Stimulated activated CD8-positive, alpha-beta memory T cell treated with anti-CD3 and anti-CD28 coated beads, Interleukin-15, amount 100 ng/mL, for 1 hour (primary cell): ENCODE results near the gene PRKAA2.

Experiments used
- DNase-seq: peaks from one replicate; pipeline ENCODE4 v3.0.0-alpha.2; 2020; ENCODE audit warnings: low read depth

PRKAA2 gene

DNA sequence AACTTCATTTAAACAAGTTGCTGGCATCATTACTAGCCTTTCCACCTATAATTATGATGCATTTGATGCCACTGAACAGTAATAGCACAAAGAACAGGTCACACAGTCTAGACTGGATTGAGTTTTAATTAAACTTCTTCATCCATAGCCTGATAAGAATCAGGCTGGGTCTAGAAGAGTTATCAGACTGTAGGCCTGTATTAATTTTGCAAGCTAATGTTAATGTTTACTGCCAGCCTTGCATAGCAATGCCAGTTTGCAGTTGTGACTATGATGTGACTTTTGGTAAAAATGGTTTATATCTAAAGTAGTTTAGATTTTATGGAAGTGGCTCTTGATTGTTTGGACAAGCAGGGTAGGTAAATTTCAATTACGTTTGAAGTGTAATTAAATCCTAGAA lies 68.0 kb downstream of the PRKAA2 start:
- no peak for DNase-seq

DNA sequence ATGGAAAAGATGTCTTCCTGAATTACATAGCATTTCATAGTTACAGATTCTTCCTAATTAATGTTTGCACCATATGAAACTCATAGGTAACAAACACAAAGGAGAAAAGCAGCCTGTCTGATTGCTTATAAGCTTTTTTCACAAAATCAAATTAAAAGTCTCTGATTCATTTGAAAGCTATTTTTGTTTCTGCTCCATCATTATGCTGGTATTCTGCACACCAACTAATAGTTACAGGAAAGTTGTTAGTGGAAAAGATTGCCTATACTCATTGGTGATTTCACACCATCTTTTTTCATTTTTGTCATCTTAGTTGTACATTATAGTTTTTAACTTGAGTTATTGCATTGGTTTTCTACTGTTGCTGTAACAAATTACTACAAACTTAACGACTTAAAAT lies 70.0 kb downstream of the PRKAA2 start:
- DNase-seq = no peak

DNA sequence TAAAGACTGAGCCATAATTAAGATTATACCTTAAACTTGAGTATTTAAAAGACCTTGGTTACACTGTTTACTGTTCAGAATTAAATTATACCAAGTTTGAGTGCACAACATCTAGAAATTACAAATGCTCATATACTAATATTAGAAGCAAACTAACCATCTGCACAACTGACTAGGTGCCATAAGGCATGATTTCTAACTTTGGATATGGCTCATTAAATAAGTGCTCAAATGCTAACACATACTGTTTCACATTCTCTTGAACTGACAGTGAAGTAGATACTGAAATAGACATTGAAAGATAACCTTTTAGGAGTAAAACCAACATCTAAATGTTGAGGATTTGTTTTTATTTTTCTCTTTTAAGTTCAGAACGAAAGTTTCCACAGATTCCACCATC lies 74.1 kb downstream of the PRKAA2 start:
- no peak for DNase-seq

DNA sequence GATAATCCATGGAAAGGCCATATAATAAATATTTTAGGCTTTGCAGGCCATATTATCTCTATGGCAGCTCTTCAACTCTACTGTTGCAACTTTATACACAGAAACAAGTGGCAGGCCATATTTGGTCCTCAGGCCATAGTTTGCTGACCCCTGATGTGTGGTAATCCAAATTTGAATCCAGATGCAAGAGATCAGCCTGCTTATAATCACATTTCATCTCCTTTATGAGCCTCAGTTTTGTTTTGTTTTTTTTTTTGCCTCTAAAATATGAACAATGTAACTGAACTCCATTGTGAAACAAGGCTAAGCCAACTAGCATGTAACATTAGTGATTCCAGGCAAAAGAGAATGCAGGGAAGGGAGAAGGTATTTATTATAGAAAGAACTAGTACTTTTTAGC lies 81.6 kb downstream of the PRKAA2 start:
- no peak for DNase-seq

DNA sequence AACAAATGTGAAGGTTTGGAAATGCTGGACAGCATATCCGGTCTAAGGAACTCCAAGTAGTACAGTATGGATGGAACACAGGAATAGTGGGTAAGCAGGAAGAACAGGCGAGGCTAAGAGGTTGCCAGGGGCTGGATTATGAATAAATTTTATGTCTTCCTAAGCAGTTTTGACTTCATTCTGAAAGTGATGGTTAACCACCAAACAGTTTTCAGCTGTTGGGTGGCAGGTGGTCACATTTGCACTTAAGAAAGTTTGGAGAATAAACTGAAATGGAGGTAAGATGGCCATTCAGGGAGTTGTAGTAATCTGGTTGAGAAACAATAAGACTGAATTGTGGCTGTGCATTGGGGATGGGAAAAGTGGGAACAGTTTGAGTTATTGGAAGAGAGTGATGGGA lies 83.8 kb downstream of the PRKAA2 start:
- no peak for DNase-seq

DNA sequence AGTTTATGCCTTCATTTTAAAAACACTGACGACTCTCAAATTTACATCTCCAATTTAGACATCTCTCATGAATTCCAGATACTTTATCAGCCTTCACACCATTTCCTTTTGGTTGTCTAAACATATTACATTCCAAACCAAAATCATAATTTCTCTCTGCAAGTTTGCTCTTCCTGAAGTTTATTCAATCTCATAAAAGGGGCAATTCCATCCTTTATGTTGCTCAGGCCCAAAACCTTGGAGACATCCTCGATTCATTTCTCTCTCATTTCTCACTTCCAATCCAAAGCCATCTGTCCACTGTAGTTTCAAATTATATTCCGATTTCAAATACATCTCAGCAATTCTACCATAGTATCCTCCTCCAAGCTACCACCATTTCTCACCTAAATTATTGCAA lies 100.1 kb downstream of the PRKAA2 start:
- no peak for DNase-seq

DNA sequence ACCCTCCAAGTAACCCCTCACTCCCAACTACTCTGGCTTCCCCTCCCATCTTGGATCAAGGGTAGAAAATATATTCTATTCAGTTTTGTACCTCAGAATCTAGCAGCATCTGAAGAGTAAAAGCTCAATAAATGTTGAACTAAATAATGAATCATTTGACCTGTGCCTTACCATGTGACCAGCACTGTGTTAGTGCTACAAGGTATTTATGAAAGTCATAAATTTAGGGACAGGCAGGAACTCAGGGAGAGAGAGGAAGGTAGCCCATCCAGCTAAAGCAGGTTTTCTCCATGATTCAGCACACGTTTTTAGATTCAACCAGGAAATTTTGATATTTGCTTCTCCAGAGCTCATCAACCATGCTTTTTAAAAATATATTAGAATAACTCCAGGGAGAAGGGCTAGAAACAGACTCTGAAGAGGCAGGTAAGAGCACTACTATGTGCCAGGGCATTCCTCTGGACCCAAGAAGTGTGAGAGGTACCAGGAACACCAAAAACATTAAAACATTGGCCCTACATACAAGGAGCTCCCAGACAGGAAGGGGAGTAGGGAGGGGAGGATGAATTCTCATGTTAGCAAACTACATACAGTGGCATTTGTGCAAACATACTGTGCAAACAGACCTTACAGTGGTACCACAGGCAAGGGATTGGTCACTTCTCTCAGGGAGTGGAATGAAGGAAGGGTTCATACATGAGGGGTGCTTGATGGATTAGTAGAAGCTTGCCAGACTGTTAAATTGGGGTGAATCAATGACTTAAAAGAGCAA lies 109.8 kb downstream of the PRKAA2 start:
- DNase-seq = no peak

DNA sequence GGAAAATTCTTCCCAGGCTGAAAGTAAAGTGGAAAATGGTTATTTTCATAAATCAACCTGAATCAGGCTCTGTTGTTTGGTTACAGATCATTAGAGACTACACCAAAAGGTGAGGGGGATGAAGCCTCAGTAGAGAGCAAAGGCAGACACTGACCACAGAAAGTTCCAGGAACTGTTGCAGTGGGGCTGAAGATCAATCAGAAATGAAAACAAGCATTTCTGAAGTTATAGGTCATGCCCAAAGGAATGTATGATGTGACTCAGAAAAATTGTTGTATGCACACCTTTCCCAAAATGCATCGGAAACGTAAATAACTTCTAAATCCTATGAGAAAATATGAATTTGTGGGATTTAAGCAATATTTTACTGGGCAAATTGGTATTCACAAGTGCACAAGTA lies 110.8 kb downstream of the PRKAA2 start:
- DNase-seq = no peak

DNA sequence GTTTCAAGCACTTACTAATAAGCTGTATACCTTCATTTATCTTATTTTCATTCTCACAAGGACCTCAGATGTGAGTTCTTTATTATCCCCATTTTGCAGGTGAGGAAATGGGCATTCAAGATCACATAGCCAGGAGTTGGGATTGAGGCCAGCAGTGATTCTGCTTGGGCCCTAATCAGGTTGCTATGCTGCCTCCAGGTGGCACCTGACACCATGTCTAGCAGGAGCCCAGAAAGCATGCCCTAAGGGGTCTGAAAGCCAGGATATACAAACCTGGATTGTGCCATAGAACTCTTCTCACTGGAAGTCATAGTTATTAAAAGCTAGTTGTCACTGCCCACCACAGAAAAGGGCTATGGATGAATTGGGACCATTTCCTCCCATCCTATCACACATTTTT lies 113.0 kb downstream of the PRKAA2 start:
- DNase-seq = no peak

DNA sequence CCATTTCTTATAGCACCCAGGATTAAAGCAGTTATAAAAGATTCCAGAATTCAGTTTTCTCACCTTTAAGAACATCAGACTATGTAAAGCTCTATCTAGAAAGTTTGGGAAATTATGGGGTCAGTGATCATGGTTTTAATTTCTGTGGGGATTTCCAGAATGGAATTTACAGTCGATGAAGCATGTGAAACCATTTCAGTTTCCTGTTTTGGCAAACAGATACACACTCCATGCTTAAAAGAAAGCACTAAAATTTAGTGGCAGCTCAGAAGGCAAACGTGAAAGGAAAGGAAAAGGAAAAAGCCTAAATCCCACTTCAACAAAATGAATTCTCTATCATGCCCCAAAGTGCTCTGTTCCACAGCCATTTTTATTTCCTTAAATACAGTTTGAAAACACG lies 113.7 kb downstream of the PRKAA2 start:
- DNase-seq = no peak
